ENCODE measurements around the gene CEBPE. TPM values are rescaled to one million over a fixed set of nuclear protein-coding genes. Genes with fewer than 3 reads are reported as not detected.

The CEBPE gene
- total and polyA plus RNA-seq, 2 donors (not counting 3 experiments of a cell fraction or from before 2014, with no cell fraction given) = not detected

- DNase-seq (ENCODE audit: low read depth, low spot score) = no peak
- H3K9ac ChIP-seq (replicated peaks; ENCODE audit: extremely low read depth, insufficient read depth, low read length) = no peak overlapping the region
- FAIRE-seq = no peak
- no peak overlapping the region for H3K4me3 ChIP-seq (replicated peaks in 1 of 3; ENCODE audit: insufficient read depth in 1 of 3, low read depth in 1 of 3, low read length in 3 of 3)
- no peak overlapping the region for H2AFZ ChIP-seq (ENCODE audit: low read depth, low read length)
- H3K79me2 ChIP-seq (ENCODE audit: control insufficient read depth, insufficient read depth, low read length) = peaks cover 18% of the 10 kb centered on the region
- H3K4me1 ChIP-seq (ENCODE audit: control insufficient read depth, extremely low read depth, insufficient read depth, low read length) = peaks cover 2% of the 10 kb centered on the region
- dilution Hi-C loops (cut with MboI; ENCODE audit: extremely low pct_ligation_motif_present, low sequenced_read_pairs) (no loop called here), intact Hi-C loops (cut with micrococcal nuclease) (no loop called here)
- no peak for TF ChIP-seq POLR2AphosphoS5 (IDR thresholded peaks at IDR 0.05; ENCODE audit: insufficient read depth, low read depth, low read length)
- H3K9me3 ChIP-seq (replicated peaks; ENCODE audit: control insufficient read depth, insufficient read depth, low read length) = no peaks in the 10 kb centered on the region
- no peaks in the 10 kb centered on the region for H3K9me1 ChIP-seq (replicated peaks; ENCODE audit: control insufficient read depth, extremely low read depth, insufficient read depth, low read length)
- peaks cover 5 to 13% of the 10 kb centered on the region in 2 experiments for H3K36me3 ChIP-seq (ENCODE audit: control insufficient read depth in 2 of 2, extremely low read depth in 1 of 2, insufficient read depth in 2 of 2, low read length in 2 of 2)
- no peaks in the 10 kb centered on the region for H4K20me1 ChIP-seq (replicated peaks; ENCODE audit: control insufficient read depth, extremely low read depth, insufficient read depth, low read length)
- POLR2A ChIA-PET = no interaction called here
- BruUV-seq (replicated peaks) = no TSS peak
- no peak overlapping the region for H3K27ac ChIP-seq (ENCODE audit: insufficient read depth, low read depth, low read length)
- CTCF ChIA-PET = interaction anchor here (0.7 to 2.9 kb wide), 5 partner anchors 18 to 107 kb away, joined by 3 to 16 read pairs (median 8); no protein-coding TSS in a partner anchor
- no peak overlapping the region for H3K4me2 ChIP-seq (ENCODE audit: insufficient read depth, low read length)
- H3K27me3 ChIP-seq (ENCODE audit: control insufficient read depth in 2 of 2, insufficient read depth in 2 of 2, low read length in 2 of 2) = no peaks in the 10 kb centered on the region
Observed at GRCh38 chr14:23101986-23102625, 16.9 kb downstream of the CEBPE start.

GRCh38 chr14:23101213-23101970 is 17.7 kb downstream of the CEBPE start:
- Histone ChIP-seq H3K9me1 (replicated peaks; ENCODE audit: control insufficient read depth, extremely low read depth, insufficient read depth, low read length) (no peaks in the 10 kb centered on the region), H3K27ac (ENCODE audit: insufficient read depth, low read depth, low read length) (no peak overlapping the region), H3K4me1 (ENCODE audit: control insufficient read depth, extremely low read depth, insufficient read depth, low read length) (peaks cover 9% of the 10 kb centered on the region), H3K36me3 (ENCODE audit: control insufficient read depth in 2 of 2, extremely low read depth in 1 of 2, insufficient read depth in 2 of 2, low read length in 2 of 2) (peaks cover 5 to 13% of the 10 kb centered on the region in 2 experiments), H3K9ac (replicated peaks; ENCODE audit: extremely low read depth, insufficient read depth, low read length) (no peak overlapping the region), H2AFZ (ENCODE audit: low read depth, low read length) (no peak overlapping the region), H3K9me3 (replicated peaks; ENCODE audit: control insufficient read depth, insufficient read depth, low read length) (no peaks in the 10 kb centered on the region), H4K20me1 (replicated peaks; ENCODE audit: control insufficient read depth, extremely low read depth, insufficient read depth, low read length) (no peaks in the 10 kb centered on the region), H3K27me3 (ENCODE audit: control insufficient read depth in 2 of 2, insufficient read depth in 2 of 2, low read length in 2 of 2) (no peaks in the 10 kb centered on the region), H3K79me2 (ENCODE audit: control insufficient read depth, insufficient read depth, low read length) (peaks cover 25% of the 10 kb centered on the region), H3K4me3 (replicated peaks in 1 of 3; ENCODE audit: insufficient read depth in 1 of 3, low read depth in 1 of 3, low read length in 3 of 3) (no peak overlapping the region), H3K4me2 (ENCODE audit: insufficient read depth, low read length) (no peak overlapping the region)
- FAIRE-seq = no peak
- ChIA-PET CTCF (interaction anchor here (2.1 to 2.9 kb wide), 3 partner anchors 19 to 106 kb away, joined by 8 to 16 read pairs (median 10); no protein-coding TSS in a partner anchor), POLR2A (no interaction called here)
- DNase-seq (ENCODE audit: low read depth, low spot score) = no peak
- dilution Hi-C loops (cut with MboI; ENCODE audit: extremely low pct_ligation_motif_present, low sequenced_read_pairs) = no loop called here
- intact Hi-C loops (cut with micrococcal nuclease) = no loop called here
- TF ChIP-seq MYC (IDR thresholded peaks at IDR 0.05; ENCODE audit: low read depth, low read length) = no peak
- no peak for TF ChIP-seq GATA2 (IDR thresholded peaks at IDR 0.05; ENCODE audit: insufficient read depth, insufficient read length, low read depth, low read length)
- TF ChIP-seq JUN (IDR thresholded peaks at IDR 0.05; ENCODE audit: borderline replicate concordance, insufficient read depth, insufficient read length, low read depth) = no peak
- no peak for TF ChIP-seq MAX (IDR thresholded peaks at IDR 0.05; ENCODE audit: insufficient read depth, insufficient read length)
- no peak for TF ChIP-seq CTCF (IDR thresholded peaks at IDR 0.05; ENCODE audit: extremely low read depth in 1 of 2, insufficient read depth in 1 of 2, low read depth in 1 of 2, low read length in 2 of 2)
- no peak for TF ChIP-seq POLR2AphosphoS5 (IDR thresholded peaks at IDR 0.05; ENCODE audit: insufficient read depth, low read depth, low read length)
- TF ChIP-seq EZH2 (IDR thresholded peaks at IDR 0.05; ENCODE audit: borderline replicate concordance, low read depth, low read length, severe bottlenecking) = no peak
- no peak for TF ChIP-seq POLR2A (IDR thresholded peaks at IDR 0.05; ENCODE audit: low read depth, low read length)
- TF ChIP-seq FOS (IDR thresholded peaks at IDR 0.05; ENCODE audit: borderline replicate concordance, insufficient read depth, low read length) = no peak
- BruUV-seq (replicated peaks) = no TSS peak

Measured in endothelial cell of umbilical vein (primary cell).